Amniotic epithelial cell (primary cell): Measurements from ENCODE around the gene IL16.
"Not testable (repeated sequence)": the region's sequence is repeated elsewhere in the genome, so short reads cannot be mapped to it uniquely, and the experiment has no call there.

Experiments used
- DNase-seq: peaks from one replicate; pipeline ENCODE4 v3.0.0-alpha.2; 2010; ENCODE audit warnings: low read depth

IL16 gene

DNA sequence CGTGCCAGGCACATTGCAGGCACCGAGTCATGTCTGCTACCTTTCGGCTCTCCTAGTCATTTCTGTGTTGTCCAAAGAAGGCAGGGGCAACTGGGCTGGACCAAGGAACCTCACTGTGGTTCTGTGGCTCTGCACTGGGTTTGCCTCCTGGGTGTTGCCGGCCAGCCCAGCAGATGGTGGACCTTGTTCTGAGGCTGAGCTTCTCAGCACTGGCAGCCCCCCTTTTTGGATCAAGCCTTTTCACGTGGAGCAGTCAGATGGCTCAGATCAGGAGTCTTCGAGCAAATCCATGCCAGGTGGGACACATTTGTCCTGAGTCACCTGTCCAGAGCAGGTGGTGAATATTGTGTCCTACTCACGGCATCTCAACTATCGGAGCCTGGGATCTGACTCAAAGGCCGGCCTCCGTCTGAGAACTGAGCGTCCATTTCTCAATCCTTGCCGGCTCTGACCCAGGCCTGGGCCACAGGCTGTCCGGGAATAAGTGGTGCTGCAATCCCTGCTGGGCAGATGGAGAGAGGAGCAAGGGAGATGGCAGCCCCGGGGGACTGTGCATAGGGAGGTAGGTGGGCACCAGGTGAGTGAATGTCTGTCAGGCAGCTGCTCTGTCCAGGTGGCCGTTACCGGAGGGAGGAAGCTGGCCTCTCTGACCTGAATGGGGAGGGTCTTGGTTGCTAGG, at the start of gene IL16:
TSS of gene IL16 (plus strand) at position 304 of the 679 bp plus-strand sequence. CDS start 28,521 bp downstream, outside the sequence.
- no peak for DNase-seq

DNA sequence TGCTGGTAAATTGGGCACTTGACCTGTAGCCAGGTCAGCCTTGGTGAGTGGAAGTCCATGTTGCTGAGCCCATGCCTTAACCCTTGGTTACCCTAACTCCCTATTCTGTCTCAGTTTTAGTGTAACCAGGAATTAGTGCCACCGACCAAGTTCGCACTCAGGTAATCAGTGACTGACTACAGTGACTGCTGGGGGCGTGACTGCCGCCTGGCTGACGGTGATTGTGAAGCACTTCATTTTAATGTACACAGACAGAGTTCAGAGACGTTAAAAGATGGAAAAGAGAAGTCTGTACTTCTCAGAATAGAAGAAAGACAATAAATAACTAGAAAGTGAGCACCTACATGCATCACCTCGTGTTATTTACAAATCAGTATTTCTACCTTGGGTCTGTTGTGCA, 45.3 kb upstream of the IL16 start:
- no peak for DNase-seq

DNA sequence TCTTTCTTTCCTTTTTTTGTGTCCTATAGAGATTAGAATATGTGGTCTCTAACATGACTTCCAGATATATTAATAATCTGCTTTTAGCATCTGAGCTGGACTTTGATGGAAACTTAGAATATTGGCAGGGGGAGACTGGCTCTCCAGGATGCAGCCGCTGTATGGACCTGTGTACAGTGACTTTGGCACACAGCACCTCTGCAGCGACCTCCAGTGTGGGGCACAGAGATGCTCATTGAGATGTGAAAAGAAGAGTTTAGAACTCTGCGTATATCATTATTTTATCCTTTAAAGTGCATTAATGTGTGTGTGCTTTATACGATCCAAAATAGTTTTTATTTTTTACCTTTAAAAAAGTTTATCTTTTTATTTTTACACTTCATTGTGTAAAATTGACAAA, 44.3 kb upstream of the IL16 start:
- DNase-seq = no peak

DNA sequence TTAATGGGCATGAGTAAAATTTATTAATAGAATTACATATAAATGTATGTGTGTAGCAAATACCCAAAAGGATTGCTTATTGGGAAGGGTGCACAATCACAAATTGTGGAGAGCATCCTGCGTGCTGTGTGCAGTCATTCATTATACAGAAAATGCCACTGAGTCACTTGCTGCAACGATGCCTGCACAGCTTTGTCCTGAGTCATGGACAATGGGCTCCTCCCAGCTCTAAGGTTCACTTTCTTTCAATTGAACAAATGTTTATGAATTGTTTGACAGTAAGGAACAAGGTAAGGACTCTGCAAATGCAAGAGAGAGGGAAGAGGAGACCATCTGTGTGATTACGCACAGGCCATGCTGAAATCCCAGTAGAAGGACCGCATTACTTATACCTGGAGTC, 43.9 kb upstream of the IL16 start:
- no peak for DNase-seq

DNA sequence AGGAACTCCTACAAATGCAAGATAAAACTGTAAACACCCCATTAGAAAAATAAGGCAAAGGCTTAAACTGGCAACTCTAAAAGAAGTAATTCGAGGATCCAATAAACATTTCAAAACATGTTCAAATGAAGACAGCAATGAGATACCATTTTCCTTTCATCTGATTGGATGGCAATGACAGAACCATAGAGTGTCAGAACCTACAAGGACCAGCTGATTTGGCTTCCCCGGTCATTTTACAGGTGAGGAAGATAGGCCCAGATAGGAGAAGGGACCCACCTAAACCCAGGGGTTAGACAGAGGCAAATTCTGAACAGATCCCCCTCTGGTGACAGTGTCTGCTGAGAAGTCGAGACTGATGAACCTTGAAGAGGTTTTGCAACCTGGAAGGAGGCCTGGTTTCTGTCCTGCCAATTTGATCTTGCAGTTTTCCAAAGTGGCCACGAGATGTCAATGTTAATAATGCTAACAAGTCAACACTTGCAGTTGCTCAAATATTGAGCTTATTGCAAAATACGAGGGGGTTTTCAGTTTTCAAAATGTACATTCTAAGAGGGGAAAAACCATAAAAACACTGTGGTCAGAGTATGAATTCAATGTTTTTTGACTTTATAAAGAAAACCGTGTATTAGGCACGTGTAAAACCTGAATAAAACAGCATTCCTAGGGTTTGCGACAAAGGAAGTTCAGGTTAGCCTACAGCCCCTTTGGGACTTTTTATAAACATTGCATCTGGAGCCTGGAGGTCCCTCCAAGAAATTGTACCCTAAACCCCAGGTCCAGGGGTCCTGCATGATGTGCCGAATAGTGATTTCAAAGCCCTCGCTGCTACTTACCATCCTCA, 41.1 kb upstream of the IL16 start:
- peak; percentile 88 for DNase-seq

DNA sequence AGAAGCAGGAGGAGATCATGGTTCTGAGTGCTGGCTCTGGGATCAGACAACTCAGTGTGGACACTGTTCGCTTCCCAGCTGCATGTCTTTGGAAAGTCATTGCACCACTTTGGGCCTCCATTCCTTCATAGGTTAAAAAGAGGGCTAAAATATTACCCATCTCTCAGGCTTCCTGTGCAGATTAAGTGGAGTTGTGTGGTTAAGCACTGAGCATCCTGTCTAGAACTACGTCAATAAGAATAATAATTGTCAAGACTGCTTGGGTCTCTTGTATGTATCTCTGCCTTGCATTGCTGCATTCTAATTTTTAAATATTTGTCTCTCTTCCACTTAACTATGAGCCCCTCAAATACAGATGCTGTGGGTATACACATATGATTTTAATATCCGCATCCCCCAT, 40.4 kb upstream of the IL16 start:
- DNase-seq = no peak

DNA sequence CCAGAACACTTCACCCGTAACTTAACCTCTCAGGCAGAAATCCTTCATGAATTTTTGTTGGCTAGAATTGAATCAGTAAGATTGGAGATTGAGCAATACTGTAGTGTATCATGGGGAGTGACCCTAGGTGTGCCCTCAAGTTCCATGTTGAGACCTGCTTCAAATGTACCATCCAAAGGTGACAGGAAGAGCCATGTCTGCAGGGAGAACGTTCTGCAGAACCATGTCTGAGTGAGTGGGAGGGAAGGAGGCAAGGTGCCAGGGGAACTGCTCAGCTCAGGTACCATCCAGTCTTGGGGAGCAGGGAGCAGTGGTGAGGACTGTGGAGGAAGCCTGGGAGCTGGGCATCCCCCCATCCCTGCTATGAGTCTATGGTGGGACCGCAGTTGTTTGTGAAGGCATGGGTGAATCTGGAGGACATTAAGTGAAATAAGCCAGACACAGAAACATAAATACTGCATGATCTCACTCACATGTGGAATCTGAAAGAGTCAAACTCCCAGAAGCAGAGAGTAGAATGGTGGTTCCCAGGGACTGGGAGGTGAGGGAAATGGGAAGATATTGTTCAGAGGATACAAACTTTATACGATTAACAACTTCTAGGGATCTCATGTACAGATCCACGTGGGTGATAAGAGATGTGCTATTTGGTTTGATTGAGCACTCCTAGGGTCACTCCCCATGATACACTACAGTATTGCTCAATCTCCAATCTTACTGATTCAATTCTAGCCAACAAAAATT, 39.3 kb upstream of the IL16 start:
- DNase-seq = peak; percentile 91

DNA sequence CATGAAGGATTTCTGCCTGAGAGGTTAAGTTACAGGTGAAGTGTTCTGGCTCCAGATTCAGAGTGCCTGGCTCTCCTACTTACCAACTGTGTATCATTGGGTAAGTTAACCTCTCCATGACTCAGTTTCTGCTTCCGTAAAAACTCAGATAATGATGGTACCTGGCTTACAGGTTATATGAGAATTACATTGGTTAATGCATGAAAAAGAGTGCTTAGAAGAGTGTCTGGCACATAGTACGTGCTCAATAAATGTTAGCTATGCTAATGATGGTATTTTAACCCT, 38.8 kb upstream of the IL16 start:
- no peak for DNase-seq

DNA sequence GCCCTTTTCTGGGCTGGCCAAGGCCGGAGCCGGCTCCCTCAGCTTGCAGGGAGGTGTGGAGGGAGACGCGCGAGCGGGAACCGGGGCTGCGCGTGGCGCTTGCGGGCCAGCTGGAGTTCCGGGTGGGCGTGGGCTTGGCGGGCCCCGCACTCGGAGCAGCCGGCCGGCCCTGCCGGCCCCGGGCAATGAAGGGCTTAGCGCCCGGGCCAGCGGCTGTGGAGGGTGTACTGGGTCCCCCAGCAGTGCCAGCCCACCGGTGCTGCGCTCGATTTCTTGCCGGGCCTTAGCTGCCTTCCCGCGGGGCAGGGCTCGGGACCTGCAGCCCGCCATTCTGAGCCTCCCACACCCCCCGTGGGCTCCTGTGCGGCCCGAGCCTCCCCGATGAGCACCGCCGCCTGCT, 38.1 kb upstream of the IL16 start:
- not testable (repeated sequence) for DNase-seq

DNA sequence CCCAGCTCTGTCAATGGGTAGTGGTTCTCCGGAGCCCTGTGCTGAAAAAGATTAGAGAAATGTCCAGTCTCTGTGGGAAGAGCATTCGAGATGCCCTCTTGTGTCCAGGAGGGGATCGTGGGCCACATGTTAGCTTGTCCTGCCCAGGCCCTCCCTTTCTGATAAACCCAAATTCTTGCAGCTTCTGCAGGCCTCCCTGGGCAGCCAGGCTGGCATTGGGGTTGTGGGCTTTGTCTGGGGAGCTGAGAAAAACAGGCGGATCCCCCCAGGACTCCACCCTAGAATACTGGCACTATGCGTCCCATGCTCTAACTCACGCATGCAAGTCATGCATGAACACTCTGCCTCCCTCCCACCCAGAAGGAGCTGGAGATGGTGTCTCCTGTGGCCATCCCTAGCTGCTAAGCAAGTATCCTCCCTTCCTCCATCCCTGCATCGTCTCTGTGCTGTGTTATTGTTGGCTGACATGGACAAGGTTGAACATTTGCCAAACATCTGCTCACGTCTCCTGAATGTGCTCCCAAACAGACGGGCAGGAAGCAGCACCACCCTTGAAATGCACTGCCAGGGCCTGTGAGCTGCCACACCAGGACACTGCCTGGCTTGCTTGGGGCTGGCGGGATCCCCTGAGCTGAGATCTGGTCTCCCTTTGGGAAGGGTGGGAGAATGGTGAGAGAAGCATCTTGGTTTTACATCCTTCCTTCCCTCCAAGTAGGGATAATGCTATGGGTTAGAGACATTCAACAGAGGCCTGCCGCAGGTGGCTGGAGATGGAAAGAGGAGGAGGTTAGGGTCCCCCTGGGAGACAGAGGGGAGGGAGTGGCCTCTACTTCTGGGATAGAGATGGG, 36.1 kb upstream of the IL16 start:
- DNase-seq = peak; percentile 78

DNA sequence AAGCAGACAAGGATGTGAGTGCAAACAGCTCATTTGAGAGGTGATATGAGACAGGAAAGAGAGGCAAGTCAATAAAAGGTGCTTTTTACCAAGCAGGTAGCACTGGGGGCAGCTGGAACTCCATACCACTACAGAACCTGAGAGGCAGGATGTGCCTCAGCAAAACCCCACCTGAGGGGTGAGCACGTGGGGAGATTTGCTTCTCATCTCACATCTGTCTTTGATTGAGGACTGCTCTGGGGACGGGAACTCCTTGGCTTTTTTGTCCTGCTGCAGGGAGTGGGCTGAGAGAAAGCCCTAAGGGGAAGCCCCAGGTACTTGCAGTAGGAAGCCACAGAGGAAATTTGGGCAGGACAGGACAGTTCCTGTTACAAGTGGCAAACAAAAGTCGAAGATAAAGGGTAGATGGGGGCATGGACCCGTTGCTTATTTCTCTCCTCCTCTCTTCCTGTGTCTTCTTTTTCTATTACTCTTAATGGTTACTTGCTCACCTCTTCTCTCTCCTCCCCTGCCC, 35.5 kb upstream of the IL16 start:
- DNase-seq = no peak

DNA sequence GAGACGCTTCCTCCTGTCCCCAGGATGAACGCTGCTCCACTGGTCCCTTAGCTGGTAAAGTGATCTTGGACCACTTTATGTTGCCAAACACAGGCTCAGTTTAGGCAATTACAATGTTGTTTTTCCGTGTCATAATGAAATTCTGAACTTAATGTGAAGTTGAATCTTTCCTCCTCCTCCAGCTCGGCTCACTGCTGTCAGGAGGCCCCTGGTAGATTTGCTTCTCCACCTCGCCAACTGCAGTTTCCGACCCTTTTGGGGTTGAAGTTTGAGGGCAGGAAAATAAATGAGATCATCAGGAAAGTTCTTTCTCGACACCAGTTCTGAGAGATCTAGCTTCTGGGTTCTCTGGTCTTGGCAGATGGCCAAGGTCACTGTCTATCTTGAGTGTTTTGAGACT, 34.8 kb upstream of the IL16 start:
- DNase-seq = no peak

DNA sequence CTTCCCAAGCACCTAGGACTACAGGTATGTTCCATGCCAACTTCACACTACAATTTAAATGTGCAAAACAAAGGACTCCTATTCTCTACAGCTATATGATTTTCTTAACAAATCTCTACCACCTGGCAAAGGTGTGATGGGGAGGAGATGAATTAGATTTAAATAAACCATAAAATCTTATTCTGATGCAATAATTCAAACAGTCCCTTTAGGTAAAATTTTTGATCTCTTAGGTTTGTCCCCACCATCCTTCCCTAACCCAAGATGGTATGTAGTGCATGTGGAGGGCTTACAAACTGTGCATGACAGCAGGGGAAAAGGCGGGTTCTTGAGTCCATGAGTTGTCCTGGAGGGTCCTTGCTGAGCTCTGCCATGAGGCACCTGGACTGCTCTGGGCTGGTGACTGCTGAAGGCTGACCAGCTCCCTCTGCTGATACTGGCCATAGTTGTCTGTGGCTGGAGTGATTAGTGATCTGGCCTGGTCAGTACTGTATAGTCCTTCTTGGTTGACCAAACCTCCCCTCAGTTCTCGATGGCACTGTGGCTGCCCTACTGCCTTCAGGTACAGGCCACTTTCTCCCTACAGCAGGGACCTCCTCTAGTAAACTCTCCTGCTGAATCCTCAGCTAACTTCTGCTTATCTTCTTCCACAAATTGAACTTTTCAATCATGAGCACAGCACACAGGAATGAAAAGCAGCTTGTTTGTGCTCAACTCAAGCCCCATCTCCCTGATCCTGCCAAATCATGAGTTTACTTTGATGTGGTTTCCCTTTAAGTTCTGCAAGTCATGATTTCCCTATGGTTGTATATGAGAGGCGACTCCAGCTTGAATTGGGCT, 32.5 kb upstream of the IL16 start:
- peak; percentile 93 for DNase-seq

DNA sequence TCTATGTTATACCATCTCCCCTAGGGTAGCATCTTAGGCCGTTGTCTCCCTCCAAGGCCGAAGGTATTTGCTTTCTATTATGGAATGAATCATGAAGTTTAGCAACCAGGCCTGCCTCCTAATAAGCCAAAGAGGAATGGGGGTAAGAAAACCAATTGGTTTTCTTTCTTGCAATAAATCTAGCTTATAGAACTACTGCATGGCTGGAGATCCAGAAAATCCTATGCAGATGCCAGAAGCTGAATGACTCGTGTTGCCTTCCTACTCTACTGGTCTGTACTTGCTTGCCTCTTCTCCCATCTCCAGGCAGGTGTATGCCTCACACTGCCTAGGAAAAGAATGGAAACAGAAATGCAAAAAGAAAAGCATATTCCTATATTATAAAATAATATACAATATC, 31.1 kb upstream of the IL16 start:
- no peak for DNase-seq

DNA sequence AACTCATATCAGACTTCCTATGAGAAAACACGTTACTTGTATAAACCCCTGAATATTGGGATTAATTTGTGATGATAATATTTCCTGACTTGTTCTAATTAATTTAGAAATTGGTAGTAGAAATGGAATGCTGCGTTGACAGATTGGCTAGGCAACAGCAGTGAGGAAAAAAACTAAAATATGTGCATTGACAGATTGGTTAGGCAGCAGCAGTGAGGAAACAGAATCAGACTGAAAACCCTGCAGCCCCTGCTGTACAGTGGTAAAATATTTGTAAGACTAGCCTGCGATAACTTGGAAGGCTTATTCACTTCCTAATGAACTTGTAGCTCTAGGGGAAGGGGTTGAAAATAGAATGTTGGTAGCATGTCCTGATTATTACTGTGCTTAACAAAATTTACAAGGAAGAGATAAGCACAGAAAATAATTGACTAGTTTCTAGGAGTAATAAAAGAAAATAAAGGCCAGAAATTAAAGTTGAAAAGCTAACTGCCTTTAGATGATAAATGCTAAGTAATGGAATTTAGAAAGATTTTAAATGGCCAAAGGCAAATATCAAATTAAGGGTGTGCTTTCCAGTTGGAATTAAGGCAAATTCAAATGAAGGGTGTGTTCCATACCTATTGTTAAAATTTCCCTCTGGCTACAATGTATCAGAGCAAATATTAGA, 29.9 kb upstream of the IL16 start:
- DNase-seq = no peak

DNA sequence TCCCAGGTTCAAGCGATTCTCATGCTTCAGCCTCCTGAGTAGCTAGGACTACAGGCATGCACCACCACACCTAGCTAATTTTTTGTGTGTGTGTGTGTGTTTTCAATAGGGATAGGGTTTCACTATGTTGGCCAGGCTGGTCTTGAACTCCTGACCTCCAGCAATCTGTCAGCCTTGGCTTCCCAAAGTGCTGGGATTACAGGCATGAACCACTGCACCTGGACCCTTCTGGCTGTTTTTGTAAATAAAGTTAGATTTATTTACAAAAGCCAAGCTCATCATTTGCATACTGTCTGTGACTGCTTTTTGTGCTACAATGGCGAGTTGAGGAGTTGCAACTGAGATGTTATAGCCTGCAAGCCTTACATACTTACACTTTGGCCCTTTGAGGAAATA, 28.6 kb upstream of the IL16 start:
- no peak for DNase-seq

DNA sequence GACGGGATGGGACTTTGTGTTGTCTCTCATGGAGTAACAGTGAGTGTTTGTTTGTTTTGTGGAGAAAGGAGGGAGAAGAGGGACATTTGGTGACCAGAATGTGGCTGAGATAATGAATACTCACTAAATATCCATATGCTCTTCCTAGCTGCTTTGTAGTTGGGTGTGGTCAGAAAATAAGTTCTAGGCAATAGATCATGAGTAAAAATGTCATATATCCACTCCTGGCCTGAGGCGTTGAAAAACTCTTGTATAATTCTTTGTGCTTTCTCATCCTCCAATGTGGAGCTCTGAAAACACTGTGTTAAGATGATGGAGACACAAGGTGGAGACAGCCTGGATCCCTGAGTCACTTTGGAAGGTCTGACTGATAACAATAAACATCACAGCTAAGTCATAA, 28.0 kb upstream of the IL16 start:
- DNase-seq = no peak

DNA sequence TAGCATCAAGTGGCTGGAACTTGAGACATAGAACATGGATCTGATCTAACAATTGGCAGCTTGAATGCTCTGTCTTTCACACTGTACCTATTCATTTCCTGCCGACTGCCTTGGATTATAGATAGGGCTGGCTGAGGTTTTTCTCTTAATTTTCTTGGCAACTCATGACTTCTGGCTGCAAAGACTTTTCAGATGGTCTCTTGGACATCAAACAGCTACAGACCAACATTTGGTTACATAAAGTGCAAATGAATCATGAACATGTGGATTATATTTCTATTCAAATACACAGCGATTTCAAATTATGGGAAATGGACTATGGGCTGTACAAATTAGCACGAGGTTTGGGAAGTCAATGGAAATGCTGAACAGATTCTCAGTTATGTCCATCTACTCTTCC, 26.2 kb upstream of the IL16 start:
- no peak for DNase-seq

DNA sequence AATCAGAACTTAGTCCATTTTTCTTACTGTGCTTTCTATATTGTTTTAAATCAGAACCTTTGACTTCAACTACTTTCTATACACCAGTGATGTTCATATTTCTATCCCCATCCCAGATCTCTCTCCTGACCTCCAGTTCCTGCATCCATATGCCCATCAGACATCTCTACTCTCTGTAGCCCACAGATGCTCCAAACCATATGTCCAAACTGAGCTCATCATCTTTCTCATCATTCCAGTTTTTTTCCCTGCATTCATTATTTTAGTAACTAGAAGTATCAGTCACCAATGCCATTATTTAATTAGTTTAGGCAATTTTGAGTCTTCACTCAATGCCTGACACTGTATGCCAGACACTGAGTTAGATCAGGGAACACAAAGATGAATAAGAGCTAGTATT, 25.4 kb upstream of the IL16 start:
- DNase-seq = no peak

DNA sequence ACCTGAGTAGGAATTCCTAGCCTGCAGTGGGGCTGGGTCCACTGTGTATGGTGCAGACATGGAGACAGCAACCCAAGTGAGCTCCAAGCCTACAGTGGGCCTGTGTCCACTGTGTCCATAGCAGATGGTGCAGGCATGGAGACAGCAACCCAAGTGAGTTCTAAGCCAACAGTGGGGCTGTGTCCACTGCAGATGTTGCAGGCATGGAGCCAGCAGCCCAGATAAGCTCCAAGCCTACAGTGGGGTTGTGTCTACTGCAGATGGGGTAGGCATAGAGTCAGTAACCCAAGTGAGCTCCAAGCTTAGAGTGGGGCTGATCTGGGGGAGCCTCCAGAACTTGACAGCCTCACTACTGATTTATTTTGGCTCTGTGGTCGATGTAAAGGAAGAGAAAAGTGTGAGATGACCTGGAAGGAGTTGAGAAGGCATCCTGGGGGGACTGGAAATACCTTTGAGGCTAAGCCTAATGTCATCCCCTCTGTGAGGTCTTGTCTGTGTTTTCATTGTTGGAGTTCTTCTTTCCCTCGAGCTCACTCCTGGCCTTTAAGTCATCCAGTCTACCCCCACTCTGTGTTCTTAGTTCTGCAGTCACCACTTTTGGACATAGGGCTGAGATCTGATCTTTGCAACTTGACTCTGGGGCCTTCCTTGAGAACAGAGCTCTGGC, 22.4 kb upstream of the IL16 start:
- DNase-seq = no peak
